Left forelimb (tissue), 1 donor: ENCODE measurements around the gene NCKAP5L.
"Not testable (repeated sequence)": the region's sequence is repeated elsewhere in the genome, so short reads cannot be mapped to it uniquely, and the experiment has no call there.

Experiments
- DNase-seq: peaks from one replicate; pipeline ENCODE4 v3.0.0-alpha.2; 2018; ENCODE audit warnings: low spot score

Gene NCKAP5L

GRCh38 chr12:49864798-49865090, 36.5 kb upstream of the NCKAP5L start:
- no peak for DNase-seq

GRCh38 chr12:49863946-49864797, 36.0 kb upstream of the NCKAP5L start:
- DNase-seq, result no peak

- DNase-seq, result not testable (repeated sequence)
Measured at GRCh38 chr12:49860921-49861320, 32.7 kb upstream of the NCKAP5L start.

GRCh38 chr12:49855890-49856289, 27.7 kb upstream of the NCKAP5L start:
- DNase-seq, result not testable (repeated sequence)

GRCh38 chr12:49854976-49855375, 26.8 kb upstream of the NCKAP5L start:
- no peak for DNase-seq

GRCh38 chr12:49853671-49854070, 25.5 kb upstream of the NCKAP5L start:
- DNase-seq, result no peak

GRCh38 chr12:49847161-49847560, 18.9 kb upstream of the NCKAP5L start:
- no peak for DNase-seq

GRCh38 chr12:49846032-49846431, 17.8 kb upstream of the NCKAP5L start:
- no peak for DNase-seq

- DNase-seq, result no peak
Measured at GRCh38 chr12:49843876-49844437, 15.7 kb upstream of the NCKAP5L start.

- no peak for DNase-seq
Measured at GRCh38 chr12:49843411-49843810, 15.2 kb upstream of the NCKAP5L start.

- peak; percentile 92 for DNase-seq
Measured at GRCh38 chr12:49842519-49843352, 14.5 kb upstream of the NCKAP5L start, which contains the start of gene BCDIN3D. Gene BCDIN3D (minus strand): TSS chr12:49843106. CDS start chr12:49843087, 19 bp downstream.

- DNase-seq, result no peak
Measured at GRCh38 chr12:49838973-49839633, 10.9 kb upstream of the NCKAP5L start.

- no peak for DNase-seq
Measured at GRCh38 chr12:49832836-49833421, 4.7 kb upstream of the NCKAP5L start.

GRCh38 chr12:49831717-49832116, 3.5 kb upstream of the NCKAP5L start:
- no peak for DNase-seq

GRCh38 chr12:49827401-49828099, 663 bp downstream of the NCKAP5L start:
- peak; percentile 87 for DNase-seq

GRCh38 chr12:49827051-49827400, 1.2 kb downstream of the NCKAP5L start:
- no peak for DNase-seq

- DNase-seq, result no peak
Measured at GRCh38 chr12:49825971-49826421, 2.2 kb downstream of the NCKAP5L start.

- DNase-seq, result no peak
Measured at GRCh38 chr12:49825360-49825970, 2.7 kb downstream of the NCKAP5L start.

- DNase-seq, result no peak
Measured at GRCh38 chr12:49824895-49825294, 3.3 kb downstream of the NCKAP5L start.

GRCh38 chr12:49824416-49824815, 3.8 kb downstream of the NCKAP5L start:
- DNase-seq, result no peak

GRCh38 chr12:49823951-49824350, 4.3 kb downstream of the NCKAP5L start:
- DNase-seq, result no peak
